SK-N-SH (cell line): ENCODE measurements around the gene PITPNM3. TPM values are rescaled to one million over a fixed set of nuclear protein-coding genes. Genes with fewer than 3 reads are reported as not detected.

Experiments
- CTCF ChIA-PET: fragments of 300-600, 350-600 bp; formaldehyde crosslinking; extraction: SDS; loops from one replicate; lab custom pipeline; 2021; lab: Yijun Ruan, JAX
- POLR2A ChIA-PET: fragments of 350-600 bp; sonication (Branson Sonifier 250); formaldehyde crosslinking; extraction: SDS; loops from one replicate; lab custom pipeline; 2020; ENCODE audit warnings: antibody characterized with exemption, inconsistent platforms; lab: Yijun Ruan, JAX
- DNase-seq: peaks from one replicate; pipeline ENCODE4 v3.0.0; 2012
- H2AFZ ChIP-seq: fragments of 200-600 bp; sonication (generic); 2 replicates; pipeline ENCODE4 v1.8.1; 2016; ENCODE audit warnings: antibody characterized with exemption, mild to moderate bottlenecking, low read depth
- H3F3A ChIP-seq: fragments of 200-600 bp; sonication (generic); replicated peaks from 2 replicates; pipeline ENCODE3; 2016; ENCODE audit warnings: antibody characterized with exemption, mild to moderate bottlenecking; ENCODE audit not compliant: insufficient read depth
- H3K27ac ChIP-seq, 2 experiments: fragments of 200-500 bp in 1 of 2; fragments of 200-600 bp in 1 of 2; sonication (Bioruptor generic) in 1 of 2; sonication (generic), shearing (Covaris generic) in 1 of 2; 2 replicates each; pipeline versions ENCODE4 v1.5.1 to v1.6.1; 2014 to 2016; ENCODE audit warnings: low read depth in 2 of 2, inconsistent platforms in 1 of 2, low read length in 1 of 2, mild to moderate bottlenecking in 1 of 2, mixed read lengths in 1 of 2
- H3K27me3 ChIP-seq: fragments of 200-600 bp; sonication (generic), shearing (Covaris generic); 2 replicates; pipeline ENCODE4 v1.6.1; 2016; ENCODE audit warnings: mixed run types; ENCODE audit not compliant: insufficient read depth
- H3K36me3 ChIP-seq, 2 experiments: fragments of 200-500 bp in 1 of 2; fragments of 200-600 bp in 1 of 2; sonication (Bioruptor generic) in 1 of 2; sonication (generic) in 1 of 2; replicated peaks in 1 of 2; 2 replicates each; pipeline versions ENCODE3 to v1.5.1; 2014 to 2016; ENCODE audit warnings: low read length in 1 of 2, mild to moderate bottlenecking in 1 of 2; ENCODE audit not compliant: insufficient read depth in 2 of 2, control insufficient read depth in 1 of 2
- H3K4me1 ChIP-seq, 2 experiments: fragments of 200-500 bp in 1 of 2; fragments of 200-600 bp in 1 of 2; sonication (Bioruptor generic) in 1 of 2; sonication (generic), shearing (Covaris generic) in 1 of 2; 2 replicates each; pipeline versions ENCODE4 v1.5.1 to v1.6.1; 2014 to 2016; ENCODE audit warnings: low read depth in 1 of 2, low read length in 1 of 2, mixed run types in 1 of 2; ENCODE audit not compliant: insufficient read depth in 2 of 2, control insufficient read depth in 1 of 2
- H3K4me2 ChIP-seq: fragments of 200-600 bp; sonication (generic), shearing (Covaris generic); 2 replicates; pipeline ENCODE4 v1.6.1; 2017; ENCODE audit warnings: mixed run types
- H3K4me3 ChIP-seq, 2 experiments: fragments of 200-500 bp in 1 of 2; fragments of 200-600 bp in 1 of 2; sonication (Bioruptor generic) in 1 of 2; sonication (generic), shearing (Covaris generic) in 1 of 2; 2 replicates each; pipeline versions ENCODE4 v1.5.1 to v1.8.1; 2014 to 2016; ENCODE audit warnings: low read depth in 2 of 2, inconsistent platforms in 1 of 2, low read length in 1 of 2, mild to moderate bottlenecking in 1 of 2, mixed read lengths in 1 of 2, moderate library complexity in 1 of 2
- H3K79me2 ChIP-seq: fragments of 200-600 bp; sonication (generic); 2 replicates; pipeline ENCODE4 v1.8.1; 2017; ENCODE audit warnings: mild to moderate bottlenecking; ENCODE audit not compliant: insufficient read depth
- H3K9ac ChIP-seq: fragments of 200-600 bp; sonication (generic); 2 replicates; pipeline ENCODE4 v1.6.1; 2017; ENCODE audit warnings: mixed run types
- H3K9me2 ChIP-seq: fragments of 200-600 bp; sonication (generic); 2 replicates; pipeline ENCODE4 v1.6.1; 2017; ENCODE audit warnings: mixed run types
- H3K9me3 ChIP-seq: fragments of 200-600 bp; sonication (generic); 2 replicates; pipeline ENCODE4 v1.6.1; 2017; ENCODE audit warnings: mixed run types, mild to moderate bottlenecking, moderate library complexity
- H4K20me1 ChIP-seq: fragments of 200-600 bp; sonication (generic); 2 replicates; pipeline ENCODE4 v1.6.1; 2017; ENCODE audit warnings: mild to moderate bottlenecking, mixed run types; ENCODE audit not compliant: insufficient read depth
- CHD2 ChIP-seq: fragments of 150-350 bp; IDR thresholded peaks from 2 replicates; pipeline ENCODE4 v1.6.1; 2018; ENCODE audit warnings: low read length; ENCODE audit not compliant: partially characterized antibody
- CTCF ChIP-seq: fragments of 200-600 bp; sonication (generic); IDR thresholded peaks from 2 replicates; pipeline ENCODE4 v1.6.1; 2017; ENCODE audit warnings: antibody characterized with exemption, mild to moderate bottlenecking, moderate library complexity
- FOSL2 ChIP-seq: IDR thresholded peaks from 2 replicates; pipeline ENCODE4 v1.4.0; 2012; ENCODE audit warnings: low read depth, mild to moderate bottlenecking, moderate library complexity, borderline replicate concordance
- FOXJ3 ChIP-seq: sonication (generic); formaldehyde crosslinking; IDR thresholded peaks from 2 replicates; pipeline ENCODE4 v1.5.1; 2020; ENCODE audit warnings: mild to moderate bottlenecking, missing genetic modification reagents
- FOXM1 ChIP-seq: IDR thresholded peaks from 2 replicates; pipeline ENCODE4 v1.4.0; 2012; ENCODE audit warnings: low read depth, mild to moderate bottlenecking
- GATA2 ChIP-seq: sonication (generic); formaldehyde crosslinking; IDR thresholded peaks from 2 replicates; pipeline ENCODE4 v1.5.0; 2020; ENCODE audit warnings: mild to moderate bottlenecking, missing genetic modification reagents
- IRF3 ChIP-seq: fragments of 150-350 bp; IDR thresholded peaks from 2 replicates; pipeline ENCODE4 v1.6.1; 2016; ENCODE audit warnings: mild to moderate bottlenecking, low read depth, low read length
- MEF2A ChIP-seq: IDR thresholded peaks from 2 replicates; pipeline ENCODE4 v1.4.0; 2012; ENCODE audit warnings: low read depth, borderline replicate concordance
- MXI1 ChIP-seq: IDR thresholded peaks from 2 replicates; pipeline ENCODE4 v1.6.1; 2012; ENCODE audit warnings: mild to moderate bottlenecking, low read depth, low read length, improper control_type of control experiment
- PBX3 ChIP-seq: IDR thresholded peaks from 2 replicates; pipeline ENCODE4; 2012
- POLR2AphosphoS5 ChIP-seq: IDR thresholded peaks from 2 replicates; pipeline ENCODE4 v1.6.1; 2012; ENCODE audit warnings: low read depth, low read length
- RAD21 ChIP-seq: IDR thresholded peaks from 2 replicates; pipeline ENCODE4 v1.6.1; 2012; ENCODE audit warnings: mild to moderate bottlenecking, low read length
- RCOR1 ChIP-seq: fragments of 150-350 bp; IDR thresholded peaks from 2 replicates; pipeline ENCODE4 v1.6.1; 2017; ENCODE audit warnings: antibody characterized with exemption, low read length
- RFX5 ChIP-seq: IDR thresholded peaks from 2 replicates; pipeline ENCODE4 v1.6.1; 2012; ENCODE audit warnings: mild to moderate bottlenecking, improper control_type of control experiment, low read length
- RXRA ChIP-seq: IDR thresholded peaks from 2 replicates; pipeline ENCODE4 v1.4.0; 2012; ENCODE audit warnings: low read depth, mild to moderate bottlenecking, borderline replicate concordance
- SIN3A ChIP-seq: IDR thresholded peaks from 2 replicates; pipeline ENCODE4 v1.6.1; 2012; ENCODE audit warnings: low read depth, mild to moderate bottlenecking, low read length, moderate library complexity, borderline replicate concordance
- SMC3 ChIP-seq: IDR thresholded peaks from 2 replicates; pipeline ENCODE4 v1.6.1; 2012; ENCODE audit warnings: low read depth, low read length, improper control_type of control experiment
- TAF1 ChIP-seq: IDR thresholded peaks from 2 replicates; pipeline ENCODE4 v1.6.1; 2012; ENCODE audit warnings: low read depth, mild to moderate bottlenecking, low read length, moderate library complexity, borderline replicate concordance
- TEAD4 ChIP-seq: IDR thresholded peaks from 2 replicates; pipeline ENCODE4 v1.4.0; 2012; ENCODE audit warnings: mild to moderate bottlenecking, borderline replicate concordance; ENCODE audit not compliant: insufficient read depth
- USF1 ChIP-seq: IDR thresholded peaks from 2 replicates; pipeline ENCODE4 v1.4.0; 2012; ENCODE audit warnings: low read depth, borderline replicate concordance
- USF2 ChIP-seq: fragments of 150-350 bp; IDR thresholded peaks from 2 replicates; pipeline ENCODE4 v1.6.1; 2017; ENCODE audit warnings: antibody characterized with exemption, low read length, low read depth, borderline replicate concordance
- ZBTB33 ChIP-seq: IDR thresholded peaks from 2 replicates; pipeline ENCODE4 v1.4.0; 2012; ENCODE audit warnings: low read depth, borderline replicate concordance
- WGBS: methylation state at CpG from one replicate; pipeline ENCODE4 v1.1.6; 2017; ENCODE audit warnings: low lambda C conversion rate; 5-methylcytosine and 5-hydroxymethylcytosine counted together
- polyA plus RNA-seq, 3 experiments: library from polyadenylated mRNA; depleted of rRNA; stranded (reverse); fragments of >200 nt; gene quantifications; 2 replicates each; pipeline ENCODE4 v1.2.3, GENCODE V29; 2012

Gene PITPNM3
- polyA plus RNA-seq, 1 of the 3 experiments (the other 2 are of a cell fraction) = 0.82 TPM

GRCh38 chr17:6443692-6444570 lies 112.4 kb downstream of the PITPNM3 start, which contains the start of gene PIMREG:
Gene PIMREG, plus strand, starts transcription at chr17:6444455. Its CDS starts 656 bp downstream, at chr17:6445111.
- POLR2A ChIA-PET = interaction anchor here (3.1 kb wide), 1 partner anchor 9 kb away, joined by 11 read pairs; no protein-coding TSS in a partner anchor
- peak within 1 kb of the TSS; percentile 67 for H3K9ac ChIP-seq
- H3K9me3 ChIP-seq = no peaks in the 10 kb centered on the region
- no peaks in the 10 kb centered on the region for H4K20me1 ChIP-seq
- H3K27ac ChIP-seq = peak within 1 kb of the TSS; percentile 82 to 86
- H3K4me1 ChIP-seq = peaks cover 0 to 11% of the 10 kb centered on the region in 2 experiments; a peak in 1 of 4 replicates
- WGBS = under 1% methylated on average over 35 of the region's 62 CpGs
- H3F3A ChIP-seq = peaks cover 5% of the 10 kb centered on the region
- CTCF ChIA-PET = interaction anchor here (0.6 to 2.9 kb wide), 3 partner anchors 8 to 155 kb away, joined by 3 to 13 read pairs (median 13); no protein-coding TSS in a partner anchor
- no peaks in the 10 kb centered on the region for H3K27me3 ChIP-seq
- H3K9me2 ChIP-seq = no peaks in the 10 kb centered on the region
- peak within 1 kb of the TSS; percentile 60 to 75 for H3K4me3 ChIP-seq
- peaks cover 0 to 4% of the 10 kb centered on the region in 2 experiments for H3K36me3 ChIP-seq
- peaks cover 12% of the 10 kb centered on the region; the same call in 1 of the 2 replicates for H3K79me2 ChIP-seq
- peak within 1 kb of the TSS; percentile 96 for H2AFZ ChIP-seq
- H3K4me2 ChIP-seq = peak within 1 kb of the TSS; percentile 100
- peak; percentile 98 for DNase-seq
- no peak for TF ChIP-seq GATA2 (CRISPR knock-in tag)
- peak; percentile 36; the same call in 1 of the 2 replicates for TF ChIP-seq IRF3
- 0 out of 2 replicates have a peak, but pooled peaks have one; percentile 31 for TF ChIP-seq FOXJ3
- TF ChIP-seq RCOR1 = no peak
- TF ChIP-seq MEF2A = no peak
- TF ChIP-seq USF2 = no peak
- no peak for TF ChIP-seq TEAD4
- 0 out of 2 replicates have a peak, but pooled peaks have one; percentile 5 for TF ChIP-seq PBX3
- peak; percentile 99; the same call in 1 of the 2 replicates for TF ChIP-seq SIN3A
- TF ChIP-seq RFX5 = no peak
- TF ChIP-seq FOXM1 = no peak; the same call in none of the 2 replicates
- peak; percentile 49; the same call in 1 of the 2 replicates for TF ChIP-seq TAF1
- TF ChIP-seq FOSL2 = no peak
- peak; percentile 26; the same call in 1 of the 2 replicates for TF ChIP-seq USF1
- peak; percentile 61 for TF ChIP-seq CHD2
- TF ChIP-seq POLR2AphosphoS5 = peak; percentile 64; the same call in 1 of the 2 replicates
- TF ChIP-seq RXRA = no peak
- peak; percentile 95 for TF ChIP-seq MXI1
- no peak for TF ChIP-seq RAD21
- no peak for TF ChIP-seq CTCF
- TF ChIP-seq ZBTB33 = no peak
- no peak for TF ChIP-seq SMC3
